ENCODE measurements around the gene CABLES1. TPM values are rescaled to one million over a fixed set of nuclear protein-coding genes. Genes with fewer than 3 reads are reported as not detected.

CABLES1 gene
- total and polyA plus RNA-seq, 3 donors from 2014 or later, result 6.2 to 15.8 (median 12.0) TPM

DNA sequence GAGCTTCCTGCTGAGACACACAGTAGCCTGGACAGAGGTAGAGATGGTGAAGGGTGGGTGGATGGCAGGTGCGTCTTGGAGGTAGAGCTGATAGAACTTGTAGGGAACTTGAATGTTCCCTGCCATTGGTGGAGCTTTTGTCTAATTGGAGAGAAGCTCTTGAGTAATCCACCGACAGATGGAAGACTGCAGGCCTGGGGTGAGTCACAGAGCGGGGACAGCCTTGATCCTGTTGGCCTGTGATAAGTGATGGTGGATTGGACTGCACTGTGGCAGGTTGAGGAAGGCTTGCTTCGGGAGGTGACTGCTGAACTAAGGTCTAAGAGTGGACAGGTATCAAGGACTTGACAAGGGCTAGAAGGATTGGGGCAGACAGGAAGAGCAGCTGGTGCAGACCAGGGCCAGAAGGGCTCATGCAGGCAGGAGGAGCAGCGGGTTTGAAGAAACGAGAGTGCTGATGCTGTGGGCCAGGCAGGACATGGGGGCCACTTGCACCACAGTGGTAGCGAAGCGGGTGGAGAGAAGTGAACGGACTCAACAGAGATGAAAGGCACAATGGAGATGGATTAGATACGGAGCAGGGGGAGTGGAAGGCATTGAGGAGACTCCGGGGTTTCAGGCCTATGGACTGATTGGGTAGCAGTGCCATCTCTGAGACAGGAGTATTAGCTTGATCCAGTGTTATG lies 16.3 kb downstream of the CABLES1 start:
- Histone ChIP-seq H3K36me3 (ENCODE audit: low read depth, missing control alignments) (no peaks in the 10 kb centered on the region), H3K4me1 (peaks cover 3% of the 10 kb centered on the region), H3K4me3 (no peak overlapping the region), H3K27ac (no peak overlapping the region), H3K27me3 (no peaks in the 10 kb centered on the region), H3K9me3 (no peaks in the 10 kb centered on the region)
- no peak for DNase-seq
- 95% methylated on average over 11 of the region's 11 CpGs for WGBS, 2 donors
- intact Hi-C loops (cut with DNase I; ENCODE audit: low total_unique reads), result no loop called here
- TF ChIP-seq POLR2A (IDR thresholded peaks at IDR 0.05) (no peak), CTCF (IDR thresholded peaks at IDR 0.05) (no peak)

DNA sequence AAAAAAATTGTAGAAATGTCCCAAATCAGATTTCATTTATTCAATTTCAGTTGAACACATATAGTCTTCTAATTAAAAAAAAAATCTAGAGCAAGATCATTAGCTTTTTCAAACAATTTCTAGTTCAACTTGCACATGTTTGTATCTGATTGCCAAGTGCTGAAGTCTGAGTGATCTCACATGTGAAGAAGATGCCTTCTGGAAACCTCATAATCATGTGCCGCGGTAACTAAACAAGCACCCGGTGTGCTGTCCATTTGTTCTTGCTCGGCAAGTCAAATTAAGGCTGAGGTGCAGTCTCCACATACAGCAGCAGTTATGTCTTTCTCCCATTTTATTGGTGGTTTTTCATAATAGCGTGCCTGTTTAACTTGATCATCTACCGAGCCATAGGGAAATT lies 18.7 kb downstream of the CABLES1 start:
- Histone ChIP-seq H3K27me3 (no peaks in the 10 kb centered on the region), H3K4me1 (no peaks in the 10 kb centered on the region), H3K9me3 (no peaks in the 10 kb centered on the region), H3K27ac (no peak overlapping the region), H3K36me3 (ENCODE audit: low read depth, missing control alignments) (no peaks in the 10 kb centered on the region), H3K4me3 (no peak overlapping the region)
- 85 to 87% methylated on average over 6 of the region's 6 CpGs for WGBS, 2 donors
- intact Hi-C loops (cut with DNase I; ENCODE audit: low total_unique reads), result no loop called here
- no peak for DNase-seq
- TF ChIP-seq POLR2A (IDR thresholded peaks at IDR 0.05), result no peak
- TF ChIP-seq CTCF (IDR thresholded peaks at IDR 0.05), result no peak

- Histone ChIP-seq H3K4me3 (no peak overlapping the region), H3K4me1 (no peaks in the 10 kb centered on the region), H3K27ac (no peak overlapping the region), H3K9me3 (no peaks in the 10 kb centered on the region), H3K36me3 (ENCODE audit: low read depth, missing control alignments) (no peaks in the 10 kb centered on the region), H3K27me3 (no peaks in the 10 kb centered on the region)
- no peak for DNase-seq
- no peak for TF ChIP-seq CTCF (IDR thresholded peaks at IDR 0.05)
- no peak for TF ChIP-seq POLR2A (IDR thresholded peaks at IDR 0.05)
- intact Hi-C loops (cut with DNase I; ENCODE audit: low total_unique reads), result no loop called here
- WGBS, 2 donors, result 76 to 83% methylated on average over 5 of the region's 5 CpGs
Measured at GRCh38 chr18:23154823-23155500, 19.7 kb downstream of the CABLES1 start.

DNA sequence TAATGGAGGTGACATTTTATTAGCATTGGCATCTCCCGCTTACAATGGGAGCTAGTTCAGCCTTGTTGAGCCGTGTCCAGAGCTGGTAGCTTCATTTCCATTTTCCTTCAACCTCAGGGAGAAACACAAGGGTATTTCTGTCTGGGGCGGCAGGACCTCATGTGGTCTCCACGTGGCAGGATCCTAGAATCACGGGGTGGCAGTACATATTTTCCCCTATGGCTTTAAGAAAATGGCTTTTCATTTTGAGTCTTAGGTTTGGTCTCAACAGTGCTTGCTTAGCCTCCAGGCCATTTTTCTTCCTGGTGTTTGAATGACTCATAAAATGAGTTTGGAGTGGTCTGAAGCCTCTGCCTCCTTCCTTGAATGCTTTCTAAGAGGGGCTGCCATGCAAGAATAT lies 20.3 kb downstream of the CABLES1 start:
- Histone ChIP-seq H3K27me3 (no peaks in the 10 kb centered on the region), H3K36me3 (ENCODE audit: low read depth, missing control alignments) (no peaks in the 10 kb centered on the region), H3K9me3 (no peaks in the 10 kb centered on the region), H3K4me1 (no peaks in the 10 kb centered on the region), H3K27ac (no peak overlapping the region), H3K4me3 (no peak overlapping the region)
- DNase-seq, result no peak
- 80 to 81% methylated on average over 5 of the region's 5 CpGs for WGBS, 2 donors
- intact Hi-C loops (cut with DNase I; ENCODE audit: low total_unique reads), result no loop called here
- TF ChIP-seq CTCF (IDR thresholded peaks at IDR 0.05), result no peak
- TF ChIP-seq POLR2A (IDR thresholded peaks at IDR 0.05), result no peak

- Histone ChIP-seq H3K4me1 (no peaks in the 10 kb centered on the region), H3K36me3 (ENCODE audit: low read depth, missing control alignments) (no peaks in the 10 kb centered on the region), H3K9me3 (no peaks in the 10 kb centered on the region), H3K27me3 (no peaks in the 10 kb centered on the region), H3K27ac (no peak overlapping the region), H3K4me3 (no peak overlapping the region)
- 93 to 96% methylated on average over 7 of the region's 7 CpGs for WGBS, 2 donors
- intact Hi-C loops (cut with DNase I; ENCODE audit: low total_unique reads), result no loop called here
- TF ChIP-seq CTCF (IDR thresholded peaks at IDR 0.05) (no peak), POLR2A (IDR thresholded peaks at IDR 0.05) (no peak)
- DNase-seq, result no peak
Measured at GRCh38 chr18:23156134-23156533, 20.8 kb downstream of the CABLES1 start.

Measured in testis (tissue), 3 donors.